ENCODE data around the gene SUN3.

SUN3 gene

GRCh38 chr7:47962262-47962661 is 66.6 kb downstream of the SUN3 start:
- TF ChIP-seq CTCF (IDR thresholded peaks at IDR 0.05; ENCODE audit: unreplicated experiment in 3 of 3), result no peak
- H3K4me3 Mint-ChIP-seq, result no peak overlapping the region
- peaks cover 6% of the 10 kb centered on the region for H3K9me3 Mint-ChIP-seq
- no peaks in the 10 kb centered on the region for H3K4me1 Mint-ChIP-seq
- peaks cover 78% of the 10 kb centered on the region for H3K36me3 Mint-ChIP-seq (ENCODE audit: low read depth)
- no peak overlapping the region for H3K27ac Mint-ChIP-seq
- H3K27me3 Mint-ChIP-seq (ENCODE audit: low read depth), result no peaks in the 10 kb centered on the region

GRCh38 chr7:47957156-47957555 is 71.8 kb downstream of the SUN3 start:
- H3K4me1 Mint-ChIP-seq, result peaks cover 5% of the 10 kb centered on the region
- no peaks in the 10 kb centered on the region for H3K27me3 Mint-ChIP-seq (ENCODE audit: low read depth)
- H3K9me3 Mint-ChIP-seq, result peaks cover 9% of the 10 kb centered on the region
- no peak for TF ChIP-seq CTCF (IDR thresholded peaks at IDR 0.05; ENCODE audit: unreplicated experiment in 3 of 3)
- peaks cover 59% of the 10 kb centered on the region for H3K36me3 Mint-ChIP-seq (ENCODE audit: low read depth)
- H3K27ac Mint-ChIP-seq, result no peak overlapping the region
- no peak overlapping the region for H3K4me3 Mint-ChIP-seq

GRCh38 chr7:47956220-47956619 is 72.7 kb downstream of the SUN3 start:
- H3K4me1 Mint-ChIP-seq, result peaks cover 5% of the 10 kb centered on the region
- H3K9me3 Mint-ChIP-seq, result peaks cover 9% of the 10 kb centered on the region
- no peak overlapping the region for H3K27ac Mint-ChIP-seq
- no peak for TF ChIP-seq CTCF (IDR thresholded peaks at IDR 0.05; ENCODE audit: unreplicated experiment in 3 of 3)
- H3K36me3 Mint-ChIP-seq (ENCODE audit: low read depth), result peaks cover 50% of the 10 kb centered on the region
- H3K27me3 Mint-ChIP-seq (ENCODE audit: low read depth), result no peaks in the 10 kb centered on the region
- H3K4me3 Mint-ChIP-seq, result no peak overlapping the region

GRCh38 chr7:47954231-47954911 is 74.5 kb downstream of the SUN3 start:
- no peaks in the 10 kb centered on the region for H3K27me3 Mint-ChIP-seq (ENCODE audit: low read depth)
- peaks cover 42% of the 10 kb centered on the region for H3K36me3 Mint-ChIP-seq (ENCODE audit: low read depth)
- no peak overlapping the region for H3K27ac Mint-ChIP-seq
- no peak for TF ChIP-seq CTCF (IDR thresholded peaks at IDR 0.05; ENCODE audit: unreplicated experiment in 3 of 3)
- H3K4me3 Mint-ChIP-seq, result no peak overlapping the region
- peaks cover 5% of the 10 kb centered on the region for H3K4me1 Mint-ChIP-seq
- H3K9me3 Mint-ChIP-seq, result peaks cover 9% of the 10 kb centered on the region

- H3K27ac Mint-ChIP-seq, result no peak overlapping the region
- H3K4me3 Mint-ChIP-seq, result no peak overlapping the region
- H3K9me3 Mint-ChIP-seq, result peaks cover 9% of the 10 kb centered on the region
- H3K36me3 Mint-ChIP-seq (ENCODE audit: low read depth), result peaks cover 42% of the 10 kb centered on the region
- TF ChIP-seq CTCF (IDR thresholded peaks at IDR 0.05; ENCODE audit: unreplicated experiment in 3 of 3), result no peak
- peaks cover 5% of the 10 kb centered on the region for H3K4me1 Mint-ChIP-seq
- no peaks in the 10 kb centered on the region for H3K27me3 Mint-ChIP-seq (ENCODE audit: low read depth)
Observed at GRCh38 chr7:47953822-47954221, 75.1 kb downstream of the SUN3 start.

GRCh38 chr7:47952224-47952623 is 76.7 kb downstream of the SUN3 start:
- peaks cover 5% of the 10 kb centered on the region for H3K4me1 Mint-ChIP-seq
- no peak overlapping the region for H3K27ac Mint-ChIP-seq
- H3K4me3 Mint-ChIP-seq, result no peak overlapping the region
- no peaks in the 10 kb centered on the region for H3K27me3 Mint-ChIP-seq (ENCODE audit: low read depth)
- peaks cover 3% of the 10 kb centered on the region for H3K9me3 Mint-ChIP-seq
- TF ChIP-seq CTCF (IDR thresholded peaks at IDR 0.05; ENCODE audit: unreplicated experiment in 3 of 3), result no peak
- peaks cover 27% of the 10 kb centered on the region for H3K36me3 Mint-ChIP-seq (ENCODE audit: low read depth)

Data from nephron (organoid).